GM06990 (cell line): ENCODE measurements around the gene MTUS2.
A peak's percentile ranks its signal among the peaks of the same experiment; 100 is the strongest.

Experiments
- DNase-seq: peaks from one replicate; pipeline ENCODE4 v3.0.0-alpha.2; 2011; ENCODE audit not compliant: insufficient read length; ENCODE audit errors: extremely low read depth
- H3K27me3 ChIP-seq: replicated peaks from 2 replicates; pipeline ENCODE4 v1.6.0; 2011; ENCODE audit warnings: low read length; ENCODE audit not compliant: control insufficient read depth, insufficient read depth
- H3K36me3 ChIP-seq: 2 replicates; pipeline ENCODE4 v1.5.1; 2011; ENCODE audit warnings: low read length; ENCODE audit not compliant: control insufficient read depth, insufficient read depth
- H3K4me3 ChIP-seq: replicated peaks from 2 replicates; pipeline ENCODE4 v1.5.1; 2011; ENCODE audit warnings: low read depth, mild to moderate bottlenecking, control low read depth, low read length
- TF ChIP-seq, protein P1 (sequence below): IDR thresholded peaks from 2 replicates; pipeline ENCODE4 v1.5.1; 2011; ENCODE audit warnings: low read length, control low read depth, mild to moderate bottlenecking, inconsistent platforms; ENCODE audit not compliant: insufficient read depth, poor library complexity, severe bottlenecking

MTUS2 gene

DNA sequence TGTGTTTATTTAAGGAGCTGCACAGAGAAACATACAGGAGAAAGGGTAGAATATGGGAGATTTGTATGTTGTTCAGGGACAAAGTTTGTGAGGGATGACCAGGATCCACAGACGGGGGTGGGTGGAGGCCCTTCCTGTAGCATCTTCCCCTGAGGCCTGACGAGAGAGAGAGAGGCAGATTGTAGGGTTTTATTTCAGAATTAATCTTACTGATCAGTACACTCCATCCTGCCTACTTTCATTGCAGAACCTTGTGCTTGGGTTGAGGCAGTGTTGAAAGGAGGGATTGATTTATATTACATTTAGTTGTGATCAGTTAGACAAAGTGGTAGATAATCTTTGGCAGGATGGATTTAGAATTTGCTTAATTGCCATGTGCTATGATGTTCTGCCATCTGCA lies 39.6 kb downstream of the MTUS2 start:
- no peak for DNase-seq
- no peaks in the 10 kb centered on the region for H3K27me3 ChIP-seq
- TF ChIP-seq, protein P1, sequence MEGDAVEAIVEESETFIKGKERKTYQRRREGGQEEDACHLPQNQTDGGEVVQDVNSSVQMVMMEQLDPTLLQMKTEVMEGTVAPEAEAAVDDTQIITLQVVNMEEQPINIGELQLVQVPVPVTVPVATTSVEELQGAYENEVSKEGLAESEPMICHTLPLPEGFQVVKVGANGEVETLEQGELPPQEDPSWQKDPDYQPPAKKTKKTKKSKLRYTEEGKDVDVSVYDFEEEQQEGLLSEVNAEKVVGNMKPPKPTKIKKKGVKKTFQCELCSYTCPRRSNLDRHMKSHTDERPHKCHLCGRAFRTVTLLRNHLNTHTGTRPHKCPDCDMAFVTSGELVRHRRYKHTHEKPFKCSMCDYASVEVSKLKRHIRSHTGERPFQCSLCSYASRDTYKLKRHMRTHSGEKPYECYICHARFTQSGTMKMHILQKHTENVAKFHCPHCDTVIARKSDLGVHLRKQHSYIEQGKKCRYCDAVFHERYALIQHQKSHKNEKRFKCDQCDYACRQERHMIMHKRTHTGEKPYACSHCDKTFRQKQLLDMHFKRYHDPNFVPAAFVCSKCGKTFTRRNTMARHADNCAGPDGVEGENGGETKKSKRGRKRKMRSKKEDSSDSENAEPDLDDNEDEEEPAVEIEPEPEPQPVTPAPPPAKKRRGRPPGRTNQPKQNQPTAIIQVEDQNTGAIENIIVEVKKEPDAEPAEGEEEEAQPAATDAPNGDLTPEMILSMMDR, result no peak

DNA sequence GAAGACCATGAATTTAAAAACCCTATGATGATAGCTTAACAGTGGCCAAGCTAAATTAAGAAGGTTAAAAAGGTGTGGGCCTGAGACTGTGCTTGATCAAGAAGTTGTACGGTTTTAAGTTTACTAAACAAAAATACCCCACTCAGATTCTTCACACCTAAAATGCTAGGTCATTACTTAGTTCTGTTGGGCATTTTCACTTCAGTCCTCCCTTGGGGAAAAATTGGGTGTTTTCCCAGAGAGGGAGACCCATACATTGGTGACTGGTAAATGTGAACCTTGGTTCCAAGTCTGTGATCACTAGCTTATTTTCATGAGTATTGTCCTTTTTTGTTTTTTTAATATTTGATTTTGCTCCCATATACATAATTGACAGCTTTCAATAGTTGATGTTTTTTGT lies 44.4 kb downstream of the MTUS2 start:
- Histone ChIP-seq H3K36me3 (no peaks in the 10 kb centered on the region), H3K4me3 (no peak overlapping the region), H3K27me3 (no peaks in the 10 kb centered on the region)
- DNase-seq, result peak; percentile 9
- TF ChIP-seq, protein P1, result no peak

More for the DNA sequence above, 39.6 kb downstream of the MTUS2 start:
- H3K4me3 ChIP-seq, result no peak overlapping the region
- no peaks in the 10 kb centered on the region for H3K36me3 ChIP-seq

DNA sequence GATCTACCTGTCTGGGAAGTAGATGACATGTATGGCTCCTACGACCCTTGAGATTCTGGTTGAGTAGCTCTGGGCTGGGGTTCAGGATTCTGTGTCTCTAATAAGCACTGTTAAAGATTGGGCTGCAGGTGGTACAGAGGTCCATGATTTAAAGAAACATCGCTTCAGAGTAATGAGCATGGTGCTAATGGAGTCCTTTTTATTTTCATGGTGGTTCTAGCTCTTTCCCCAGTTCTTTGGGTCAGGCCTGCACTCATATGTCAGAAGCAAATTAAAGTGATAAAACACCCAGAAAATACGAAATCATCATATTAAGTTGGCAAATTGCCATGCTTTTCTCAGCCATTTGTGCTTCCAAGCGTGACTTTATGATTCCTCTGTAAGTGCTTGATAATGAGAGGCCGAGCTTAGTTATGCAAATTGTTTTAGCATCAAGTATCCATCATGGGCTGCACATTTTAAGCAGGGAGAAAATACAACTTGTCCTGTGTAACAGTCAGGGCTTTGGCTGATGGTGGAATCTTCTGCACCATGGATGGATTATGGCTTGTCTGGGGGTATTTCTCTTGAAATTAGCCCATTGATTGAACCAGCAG lies 45.1 kb downstream of the MTUS2 start:
- no peaks in the 10 kb centered on the region for H3K36me3 ChIP-seq
- no peak for DNase-seq
- H3K4me3 ChIP-seq, result no peak overlapping the region
- H3K27me3 ChIP-seq, result no peaks in the 10 kb centered on the region
- TF ChIP-seq, protein P1, result no peak

DNA sequence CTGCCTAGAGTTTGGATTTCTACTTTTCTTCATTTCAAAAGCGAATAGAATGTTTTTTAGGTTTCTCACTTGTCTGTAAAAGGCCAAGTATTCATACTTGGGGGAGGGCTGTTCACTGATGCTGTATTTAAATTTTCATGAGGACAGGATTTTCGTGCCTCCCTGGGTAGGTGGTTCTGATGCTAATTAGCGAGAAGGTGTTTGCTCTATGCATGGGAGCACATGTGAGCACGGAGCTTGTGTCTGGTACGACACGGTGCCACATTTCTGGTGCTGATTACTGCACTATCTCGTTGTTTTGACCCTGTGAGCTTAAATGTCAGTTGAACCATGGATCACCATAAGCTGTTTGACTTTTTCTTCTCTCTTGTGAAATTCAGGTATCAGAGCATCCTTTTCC lies 45.8 kb downstream of the MTUS2 start:
- no peaks in the 10 kb centered on the region for H3K36me3 ChIP-seq
- no peak for DNase-seq
- no peak overlapping the region for H3K4me3 ChIP-seq
- no peaks in the 10 kb centered on the region for H3K27me3 ChIP-seq
- TF ChIP-seq, protein P1, result no peak

DNA sequence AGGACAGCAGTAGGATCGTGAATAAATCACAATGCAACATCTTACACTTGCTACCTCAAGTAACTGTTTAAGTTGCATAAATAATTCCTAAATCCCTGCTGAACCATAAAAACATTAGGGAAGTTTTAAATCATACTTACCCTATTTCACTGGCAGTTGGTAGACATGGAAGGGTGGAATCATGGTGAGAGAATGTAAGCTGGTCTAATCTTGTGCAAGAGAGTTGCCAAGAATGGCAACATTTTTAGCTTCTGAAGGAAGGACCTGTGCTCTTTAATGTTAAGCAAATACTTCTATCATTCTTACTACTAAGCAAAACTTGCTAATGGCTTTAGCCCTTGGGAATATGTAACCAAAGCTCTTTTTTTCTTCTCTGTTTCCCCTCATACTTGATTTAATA lies 46.8 kb downstream of the MTUS2 start:
- TF ChIP-seq, protein P1, result no peak
- H3K27me3 ChIP-seq, result no peaks in the 10 kb centered on the region

DNA sequence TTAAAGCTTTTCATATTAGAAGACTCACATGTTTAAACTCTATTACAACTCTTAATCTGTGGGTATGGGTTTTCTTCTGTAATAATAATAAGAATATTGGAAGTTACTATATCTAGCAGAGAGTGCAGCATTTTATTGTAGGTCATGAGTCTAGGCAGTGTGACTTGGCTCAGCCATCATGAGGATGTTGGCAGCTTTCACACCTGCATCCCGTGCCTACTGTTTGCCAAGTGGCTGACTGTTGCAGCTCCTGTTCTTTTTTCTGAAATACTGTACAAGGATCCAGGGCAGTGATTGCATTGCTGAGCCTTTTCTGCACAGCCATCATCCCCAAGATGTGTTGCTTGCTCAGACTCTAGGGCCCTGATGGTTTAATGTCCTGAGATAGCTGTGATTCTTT lies 47.4 kb downstream of the MTUS2 start:
- TF ChIP-seq, protein P1, result no peak
- Histone ChIP-seq H3K36me3 (no peaks in the 10 kb centered on the region), H3K4me3 (no peak overlapping the region), H3K27me3 (no peaks in the 10 kb centered on the region)
- DNase-seq, result no peak

More for the DNA sequence above, 46.8 kb downstream of the MTUS2 start:
- Histone ChIP-seq H3K4me3 (no peak overlapping the region), H3K36me3 (no peaks in the 10 kb centered on the region)
- no peak for DNase-seq
